K562 treated with DMSO at 1 percent for 24 hours (cell line): ENCODE results near the gene PON2. TPM values are rescaled to one million over a fixed set of nuclear protein-coding genes. Genes with fewer than 3 reads are reported as not detected.

ENCODE experiments used
- total RNA-seq: library from RNA; unstranded; fragments of 300-600 nt; gene quantifications from 2 replicates; pipeline ENCODE4 v1.2.3, GENCODE V29; 2022; ENCODE audit warnings: low read depth; ENCODE audit not compliant: insufficient read depth

The PON2 gene
- 5.8 and 8.0 TPM in 2 replicates for total RNA-seq

GRCh38 chr7:95434557-95435421 is at the start of gene PON2:
PON2 (minus strand) TSS chr7:95435028; CDS start chr7:95434951, 77 bp downstream.

DNA sequence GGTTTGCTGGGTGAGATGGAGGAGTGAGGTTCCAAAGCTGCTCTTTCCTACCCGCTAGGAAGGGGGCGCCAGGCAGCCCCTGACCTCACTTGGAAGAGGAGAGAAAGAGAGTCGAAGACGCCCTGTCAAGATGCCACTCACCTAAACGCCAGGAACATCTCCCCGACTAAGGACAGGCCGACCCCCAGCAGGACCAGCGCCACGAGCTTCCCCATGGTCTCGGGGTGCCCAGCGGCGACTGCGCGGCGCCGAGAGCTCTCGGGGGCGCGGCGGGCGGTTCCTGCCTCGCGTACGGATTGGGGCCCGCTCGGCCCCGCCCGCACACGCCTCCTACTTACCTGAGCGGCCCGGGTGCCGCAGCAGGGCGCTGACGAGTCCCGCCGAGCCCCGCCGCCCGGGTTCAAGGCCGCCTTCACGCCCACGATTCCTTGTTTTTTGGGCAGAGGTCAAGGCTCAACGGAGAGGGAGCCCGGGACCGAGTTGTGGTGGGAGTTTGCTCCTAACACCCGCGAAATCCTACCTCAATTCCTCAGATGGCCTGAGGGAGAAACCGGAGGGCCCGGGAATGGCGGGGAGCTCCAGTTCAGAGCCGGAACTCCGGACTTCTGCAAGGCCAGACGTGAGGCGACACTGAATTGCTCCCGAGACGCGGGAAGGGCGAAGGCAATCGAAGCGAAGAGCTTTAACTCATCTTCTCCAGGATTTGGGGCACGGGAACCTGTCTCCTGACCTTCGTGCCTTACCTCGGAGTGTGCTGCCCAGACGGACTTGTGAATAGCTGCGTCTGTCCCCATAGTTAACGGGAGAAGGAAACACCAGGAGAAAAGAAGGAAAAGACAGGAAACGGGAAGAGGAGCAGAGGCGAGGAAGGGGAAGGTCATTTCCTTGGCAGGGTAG is 38.4 kb downstream of the PON2 start, which contains the start of gene PON3:
TSS of gene PON3 (minus strand) at position 240 of the 897 bp plus-strand sequence. CDS start at position 215, 25 bp downstream.

Other genes with a start within 250 kb of the PON2 start
- not detected in 2 replicates for gene PON1, start 110.5 kb downstream of the PON2 start, total RNA-seq
- not detected in 2 replicates for gene PON3, start 38.7 kb downstream of the PON2 start, total RNA-seq
- not detected in 2 replicates for gene ASB4, start 50.9 kb upstream of the PON2 start, total RNA-seq
- gene PDK4, start 161.5 kb upstream of the PON2 start, total RNA-seq = 0.28 and 0.37 TPM in 2 replicates